K562 (cell line): ENCODE measurements around the gene FBXO48. TPM values are rescaled to one million over a fixed set of nuclear protein-coding genes. Genes with fewer than 3 reads are reported as not detected.

Experiments
- CBX2 ChIP-seq: fragments of 200-600 bp; sonication (generic); IDR thresholded peaks from one replicate; pipeline ENCODE4 v1.6.1; 2012; ENCODE audit warnings: mild to moderate bottlenecking, low read length, inconsistent platforms; ENCODE audit not compliant: insufficient read depth, poor library complexity, severe bottlenecking
- CLOCK ChIP-seq: fragments of 250-450 bp; sonication (Bioruptor Pico); IDR thresholded peaks from 2 replicates; pipeline ENCODE4 v1.4.0; 2020; ENCODE audit warnings: mild to moderate bottlenecking, moderate library complexity, borderline replicate concordance
- ESRRA ChIP-seq: fragments of 450-650 bp; IDR thresholded peaks from 2 replicates; pipeline ENCODE4 v1.6.1; 2014; ENCODE audit warnings: low read depth, mild to moderate bottlenecking, moderate library complexity, borderline replicate concordance
- ETV5 ChIP-seq: sonication (generic); formaldehyde crosslinking; IDR thresholded peaks from 2 replicates; pipeline ENCODE4 v1.4.0; 2020; ENCODE audit warnings: low read depth, mild to moderate bottlenecking, missing genetic modification reagents
- FOXA1 ChIP-seq: fragments of 450-650 bp; IDR thresholded peaks from 2 replicates; pipeline ENCODE4 v1.6.1; 2016; ENCODE audit warnings: mild to moderate bottlenecking, borderline replicate concordance
- FOXA3 ChIP-seq, 2 experiments: fragments of 450-650 bp in 1 of 2; sonication (generic) in 1 of 2; formaldehyde crosslinking; IDR thresholded peaks in 1 of 2; conservative IDR thresholded peaks in 1 of 2; 2 replicates each; pipeline versions ENCODE4 v1.4.0 to v1.8.0; 2020 to 2022; ENCODE audit warnings: mild to moderate bottlenecking in 2 of 2, missing genetic modification reagents in 1 of 2
- FOXO4 ChIP-seq: fragments of 450-650 bp; formaldehyde crosslinking; IDR thresholded peaks from 2 replicates; pipeline ENCODE4 v1.4.0; 2020; ENCODE audit warnings: mild to moderate bottlenecking, moderate library complexity
- GATAD2A ChIP-seq: fragments of 450-650 bp; IDR thresholded peaks from 2 replicates; pipeline ENCODE4 v1.6.1; 2017
- HMGN3 ChIP-seq: IDR thresholded peaks from 2 replicates; pipeline ENCODE4 v1.6.1; 2011; ENCODE audit warnings: borderline replicate concordance, low read depth, mild to moderate bottlenecking, mixed read lengths, low read length; ENCODE audit not compliant: insufficient read length; ENCODE audit errors: extremely low read depth
- KLF16 ChIP-seq: IDR thresholded peaks from 2 replicates; pipeline ENCODE4 v1.6.1; 2016; ENCODE audit warnings: antibody characterized with exemption
- NBN ChIP-seq: fragments of 450-650 bp; IDR thresholded peaks from 2 replicates; pipeline ENCODE4 v1.6.1; 2016; ENCODE audit warnings: low read depth, mild to moderate bottlenecking
- PCBP1 ChIP-seq: fragments of 200-400 bp; formaldehyde crosslinking; IDR thresholded peaks from 2 replicates; pipeline ENCODE4 v1.6.1; 2018; ENCODE audit warnings: mild to moderate bottlenecking, low read depth, low read length; ENCODE audit not compliant: poor library complexity, severe bottlenecking
- PTBP1 ChIP-seq: fragments of 200-400 bp; formaldehyde crosslinking; IDR thresholded peaks from 2 replicates; pipeline ENCODE4 v1.6.1; 2017; ENCODE audit warnings: low read depth, low read length
- RNF2 ChIP-seq: sonication (generic); IDR thresholded peaks from 2 replicates; pipeline ENCODE4 v1.6.1; 2016
- SAFB ChIP-seq: fragments of 200-400 bp; formaldehyde crosslinking; IDR thresholded peaks from 2 replicates; pipeline ENCODE4 v1.6.1; 2017; ENCODE audit warnings: low read depth, low read length, borderline replicate concordance
- SMAD4 ChIP-seq: fragments of 250-450 bp; sonication (Bioruptor Pico); conservative IDR thresholded peaks from 2 replicates; pipeline ENCODE4 v1.8.0; 2021; ENCODE audit warnings: inconsistent platforms, mild to moderate bottlenecking, moderate library complexity
- SOX6 ChIP-seq: fragments of 450-650 bp; IDR thresholded peaks from 2 replicates; pipeline ENCODE4 v1.6.1; 2014; ENCODE audit warnings: mild to moderate bottlenecking
- TCF7 ChIP-seq: sonication (generic); IDR thresholded peaks from 2 replicates; pipeline ENCODE4 v1.6.1; 2016; ENCODE audit warnings: antibody characterized with exemption, borderline replicate concordance
- ZBTB7A ChIP-seq: IDR thresholded peaks from 2 replicates; pipeline ENCODE4 v1.6.1; 2011; ENCODE audit warnings: low read depth, mild to moderate bottlenecking, low read length, moderate library complexity, borderline replicate concordance; ENCODE audit not compliant: control insufficient read depth
- ZNF133 ChIP-seq: fragments of 250-450 bp; sonication (Bioruptor Pico); IDR thresholded peaks from 2 replicates; pipeline ENCODE4 v1.4.0; 2020; ENCODE audit warnings: mild to moderate bottlenecking
- ZNF584 ChIP-seq: fragments of 200-800 bp; sonication (Bioruptor generic); IDR thresholded peaks from 2 replicates; pipeline ENCODE4 v1.6.1; 2016; ENCODE audit warnings: low read depth, mild to moderate bottlenecking, missing genetic modification characterization, missing compliant biosample characterization
- ZSCAN32 ChIP-seq: fragments of 450-650 bp; formaldehyde crosslinking; IDR thresholded peaks from 2 replicates; pipeline ENCODE4 v1.4.0; 2020; ENCODE audit warnings: mild to moderate bottlenecking, moderate library complexity
- polyA plus RNA-seq, 8 experiments: library from polyadenylated mRNA; depleted of rRNA in 4 of 8; stranded (reverse) in 5 of 8; unstranded in 3 of 8; fragments of >200 nt; fragmentation: Nextera tagmentation in 2 of 8; fragmentation: Illumina TruSeq in 1 of 8; extraction: Ambion mirVana in 2 of 8; extraction: Trizol in 1 of 8; gene quantifications; 2 replicates each; pipeline versions ENCODE4 v1.2.1 to v1.2.3, GENCODE V29; 2011 to 2014; ENCODE audit warnings: inconsistent platforms in 1 of 8, missing spikeins in 1 of 8
- total RNA-seq, 7 experiments: library from RNA; depleted of rRNA in 6 of 7; stranded (reverse); fragments of >200 nt in 6 of 7; fragmentation: Illumina TruSeq in 2 of 7; extraction: Trizol in 2 of 7; gene quantifications; 2 replicates each; pipeline versions ENCODE4 v1.2.1 to v1.2.3, GENCODE V29; 2011 to 2021; ENCODE audit warnings: low replicate concordance in 1 of 7
- TF ChIP-seq, protein P1 (sequence below): sonication (generic); formaldehyde crosslinking; IDR thresholded peaks from 2 replicates; pipeline ENCODE4 v1.8.0; 2022; ENCODE audit warnings: mild to moderate bottlenecking, missing genetic modification reagents, borderline replicate concordance

Gene FBXO48
- total and polyA plus RNA-seq, 9 of the 15 experiments (the other 6 are each of a cell fraction or from before 2014, with no cell fraction given) = 0.36 to 1.8 (median 0.73) TPM

DNA sequence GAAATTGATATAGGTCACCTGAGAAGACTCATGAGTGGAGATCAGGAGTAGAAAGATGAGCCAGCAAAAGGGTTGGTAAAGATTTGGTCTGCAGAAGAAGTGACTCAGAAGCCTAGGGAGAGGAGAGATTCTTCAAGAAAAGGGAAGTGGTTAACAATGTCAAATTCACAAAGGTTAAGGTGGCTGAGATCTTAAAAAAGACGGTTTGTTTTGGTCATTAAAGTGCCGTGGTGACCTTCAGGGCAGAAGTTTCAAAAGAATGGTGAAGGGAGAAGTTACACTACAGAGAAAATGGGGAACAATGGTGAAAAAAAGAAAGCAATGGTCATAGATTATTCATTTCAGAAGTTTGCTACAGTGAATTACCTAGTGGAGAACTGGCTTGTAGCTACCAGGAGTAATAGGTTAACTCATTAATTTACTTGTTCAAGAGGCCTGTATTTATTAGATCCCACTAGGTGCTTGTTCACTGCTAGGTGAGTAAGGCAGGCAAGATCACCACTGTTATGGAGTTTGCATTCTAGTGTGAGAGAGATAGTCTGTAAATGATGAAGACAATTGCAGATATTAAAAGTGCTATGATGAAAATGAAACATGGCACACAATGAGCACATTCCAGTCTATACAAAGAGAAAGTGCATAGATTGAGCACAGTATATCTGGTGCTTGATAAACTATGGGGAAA, 43.0 kb downstream of the FBXO48 start (continued):
- no peak for TF ChIP-seq FOXO4
- no peak for TF ChIP-seq GATAD2A
- no peak for TF ChIP-seq CLOCK (CRISPR knock-in tag)
- TF ChIP-seq ETV5 (CRISPR knock-in tag) = no peak
- TF ChIP-seq ZNF584 (CRISPR knock-in tag) = 0 out of 2 replicates have a peak, but pooled peaks have one; percentile 34
- no peak for TF ChIP-seq CBX2
- peak; percentile 33; the same call in 1 of the 2 replicates for TF ChIP-seq RNF2
- TF ChIP-seq ESRRA = peak; percentile 94
- TF ChIP-seq ZBTB7A = no peak
- no peak for TF ChIP-seq HMGN3
- TF ChIP-seq SAFB = no peak
- peak; percentile 31; the same call in 1 of the 2 replicates for TF ChIP-seq NBN
- no peak for TF ChIP-seq TCF7
- TF ChIP-seq FOXA3 (CRISPR knock-in tag; conservative IDR thresholded peaks at IDR 0.05 in 1 of 2, IDR thresholded peaks at IDR 0.05 in 1 of 2) = no peak
- no peak for TF ChIP-seq PTBP1
- no peak for TF ChIP-seq PCBP1
- TF ChIP-seq, protein P1, sequence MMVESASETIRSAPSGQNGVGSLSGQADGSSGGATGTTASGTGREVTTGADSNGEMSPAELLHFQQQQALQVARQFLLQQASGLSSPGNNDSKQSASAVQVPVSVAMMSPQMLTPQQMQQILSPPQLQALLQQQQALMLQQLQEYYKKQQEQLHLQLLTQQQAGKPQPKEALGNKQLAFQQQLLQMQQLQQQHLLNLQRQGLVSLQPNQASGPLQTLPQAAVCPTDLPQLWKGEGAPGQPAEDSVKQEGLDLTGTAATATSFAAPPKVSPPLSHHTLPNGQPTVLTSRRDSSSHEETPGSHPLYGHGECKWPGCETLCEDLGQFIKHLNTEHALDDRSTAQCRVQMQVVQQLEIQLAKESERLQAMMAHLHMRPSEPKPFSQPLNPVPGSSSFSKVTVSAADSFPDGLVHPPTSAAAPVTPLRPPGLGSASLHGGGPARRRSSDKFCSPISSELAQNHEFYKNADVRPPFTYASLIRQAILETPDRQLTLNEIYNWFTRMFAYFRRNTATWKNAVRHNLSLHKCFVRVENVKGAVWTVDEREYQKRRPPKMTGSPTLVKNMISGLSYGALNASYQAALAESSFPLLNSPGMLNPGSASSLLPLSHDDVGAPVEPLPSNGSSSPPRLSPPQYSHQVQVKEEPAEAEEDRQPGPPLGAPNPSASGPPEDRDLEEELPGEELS = no peak
- TF ChIP-seq FOXA1 = no peak
- no peak for TF ChIP-seq KLF16
- TF ChIP-seq ZNF133 (CRISPR knock-in tag) = no peak
- peak; percentile 88 for TF ChIP-seq SOX6
- 0 out of 2 replicates have a peak, but pooled peaks have one; percentile 23 for TF ChIP-seq SMAD4 (CRISPR knock-in tag)
- no peak for TF ChIP-seq ZSCAN32 (CRISPR knock-in tag)
